Fibroblast of the conjunctiva (primary cell): ENCODE measurements around the gene PADI6.
"Not testable (repeated sequence)": the region's sequence is repeated elsewhere in the genome, so short reads cannot be mapped to it uniquely, and the experiment has no call there.

Experiments
- DNase-seq: peaks from one replicate; pipeline ENCODE4 v3.0.0-alpha.2; 2010; ENCODE audit warnings: low read depth

The PADI6 gene

DNA sequence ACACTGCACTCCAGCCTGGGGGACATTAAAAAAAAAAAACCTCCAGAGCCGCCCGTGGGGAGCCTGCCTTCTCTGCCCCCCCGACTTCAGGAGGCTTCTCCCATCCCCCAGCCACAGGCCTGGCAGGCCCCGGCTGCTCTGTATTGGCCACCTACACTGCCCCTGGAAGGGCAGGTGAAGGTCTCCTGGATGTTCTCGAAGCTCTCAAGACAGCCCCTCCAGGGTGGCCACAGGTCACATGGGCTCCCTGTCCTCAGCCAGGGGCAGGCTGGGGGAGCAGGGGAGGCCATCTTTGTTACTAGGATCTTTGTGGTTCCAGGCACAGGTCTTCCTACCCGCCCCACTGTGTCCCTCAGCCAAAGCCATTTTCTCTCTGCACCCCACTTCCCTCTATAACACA lies 32.8 kb downstream of the PADI6 start:
- no peak for DNase-seq

DNA sequence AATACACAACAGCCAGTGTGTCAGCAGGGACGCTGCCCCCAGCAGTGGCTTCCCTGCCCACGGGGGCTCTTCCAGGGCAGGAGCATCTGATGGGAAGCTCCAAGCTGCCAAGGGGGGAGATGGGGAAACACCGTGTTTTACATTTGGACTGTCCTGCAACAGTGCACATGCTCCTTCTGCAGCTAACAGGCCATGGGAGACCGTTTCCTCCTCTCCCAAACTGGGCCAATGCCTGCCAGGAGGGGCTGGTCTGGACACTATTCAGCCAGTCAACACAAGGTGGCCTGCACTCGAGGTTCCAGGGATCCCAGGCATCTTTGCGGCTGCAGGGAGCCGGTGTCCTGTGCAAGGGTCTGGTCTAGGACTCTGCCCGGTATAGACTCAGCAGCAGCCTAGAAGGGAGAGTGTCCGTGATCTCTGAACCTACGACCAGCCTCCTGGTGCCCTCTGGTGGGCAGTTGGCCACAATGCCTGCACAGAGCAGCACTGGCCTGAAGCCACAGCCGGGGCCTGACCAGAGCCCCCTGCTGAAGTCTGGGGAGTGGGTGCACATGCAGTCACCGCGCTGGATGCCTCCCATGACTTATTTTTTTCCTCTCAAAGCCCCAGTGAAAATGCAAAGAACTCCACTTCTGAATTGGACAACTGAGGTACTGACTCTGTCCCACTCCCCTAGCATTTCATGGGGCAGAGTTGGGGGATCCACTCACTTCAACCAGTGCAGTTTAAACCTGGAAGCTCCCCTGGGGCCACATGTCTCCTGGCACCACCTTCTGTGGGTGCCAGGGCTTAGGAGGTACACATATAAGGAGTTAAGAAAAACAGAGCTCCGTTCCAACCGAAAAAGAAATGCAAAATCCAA lies 34.1 kb downstream of the PADI6 start:
- DNase-seq, result peak; percentile 24

- DNase-seq, result not testable (repeated sequence)
Observed at GRCh38 chr1:17406760-17407475, 34.9 kb downstream of the PADI6 start.

GRCh38 chr1:17407786-17408514 lies 36.0 kb downstream of the PADI6 start:
- not testable (repeated sequence) for DNase-seq

- DNase-seq, result no peak
Observed at GRCh38 chr1:17409391-17409811, 37.4 kb downstream of the PADI6 start.

GRCh38 chr1:17412093-17412870 lies 40.3 kb downstream of the PADI6 start:
- DNase-seq, result no peak

DNA sequence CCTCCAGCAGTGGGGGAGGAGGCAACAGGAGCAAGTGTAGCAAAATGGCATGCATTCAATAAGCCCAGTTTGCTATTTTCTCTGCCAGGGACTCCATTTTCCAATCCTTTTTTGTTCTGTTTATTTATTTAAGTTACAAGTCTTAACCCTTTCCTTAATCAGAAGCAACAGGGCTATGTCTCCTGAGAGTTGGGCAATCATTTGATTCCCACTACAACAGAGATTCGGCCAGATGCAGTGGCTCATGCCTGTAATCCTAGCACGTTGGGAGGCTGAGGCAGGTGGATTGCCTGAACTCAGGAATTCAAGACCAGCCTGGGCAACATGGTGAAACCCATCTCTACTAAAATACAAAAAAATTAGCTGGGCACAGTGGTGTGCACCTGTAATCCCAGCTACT lies 42.0 kb downstream of the PADI6 start:
- peak; percentile 21 for DNase-seq

DNA sequence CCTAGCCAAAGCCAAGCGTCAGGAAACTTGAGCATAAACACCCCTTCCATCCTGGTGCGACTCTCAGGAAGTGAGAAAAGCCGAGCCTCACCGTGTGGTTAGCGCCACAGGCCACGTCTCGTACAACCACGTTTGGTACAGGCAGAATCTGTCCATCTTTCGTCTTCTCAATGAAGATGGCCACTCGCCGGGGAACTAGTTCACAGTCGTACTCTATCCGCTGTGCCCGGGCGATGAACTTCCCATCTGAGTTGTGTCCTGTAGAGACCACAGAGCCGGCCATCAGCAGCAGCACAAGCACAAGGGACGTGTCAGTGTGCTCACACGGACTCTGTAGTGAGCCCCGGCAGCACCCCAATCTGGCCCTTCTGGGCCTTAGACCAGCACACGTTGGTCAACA lies 44.4 kb downstream of the PADI6 start:
- DNase-seq, result no peak

- DNase-seq, result peak; percentile 31
Observed at GRCh38 chr1:17419626-17420328, 47.8 kb downstream of the PADI6 start.

DNA sequence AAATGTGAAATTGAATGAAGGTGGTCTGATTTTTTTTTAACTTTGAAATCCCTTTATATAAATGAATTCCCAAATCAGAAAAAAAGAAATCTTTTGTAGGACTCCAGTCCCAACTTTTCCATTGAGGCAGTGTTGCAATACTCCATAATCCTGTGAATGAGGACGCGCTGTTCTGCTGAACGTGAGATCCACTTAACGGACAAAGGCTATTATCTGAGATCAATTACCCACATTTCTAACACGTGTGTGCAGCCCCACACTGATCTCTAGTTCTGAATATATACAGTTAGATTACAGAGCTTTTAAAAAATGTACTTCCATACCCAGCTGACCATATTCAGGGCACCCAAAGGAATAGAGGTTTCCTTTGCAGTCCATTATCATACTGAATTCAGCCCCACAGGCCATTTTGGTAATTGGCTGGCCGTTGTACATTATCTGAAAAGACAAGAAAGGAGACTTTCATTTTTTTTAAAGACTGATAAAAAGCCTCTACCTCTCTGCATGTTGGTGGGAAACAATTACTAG lies 48.5 kb downstream of the PADI6 start:
- DNase-seq, result no peak

DNA sequence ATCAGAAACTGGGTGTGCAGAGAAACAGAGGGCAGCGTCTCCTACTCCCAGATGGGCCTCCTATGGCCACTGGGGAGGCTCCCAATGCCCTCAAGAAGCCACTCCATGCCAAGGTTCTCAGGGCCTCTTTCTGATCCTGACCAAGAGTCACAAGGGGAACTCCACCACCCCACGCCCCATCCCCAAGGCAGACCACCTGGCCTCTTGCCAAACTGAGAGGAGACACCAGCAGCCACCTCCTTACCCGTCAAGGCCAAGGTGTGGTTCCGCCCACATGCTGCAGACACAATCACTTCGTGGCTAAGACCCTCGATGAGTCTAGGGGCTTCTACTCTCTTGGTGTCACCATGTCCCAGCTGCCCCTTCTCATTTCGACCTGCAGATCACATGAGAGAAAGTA lies 50.5 kb downstream of the PADI6 start:
- DNase-seq, result no peak

- DNase-seq, result no peak
Observed at GRCh38 chr1:17423781-17424245, 51.8 kb downstream of the PADI6 start.

- DNase-seq, result no peak
Observed at GRCh38 chr1:17425806-17426600, 54.0 kb downstream of the PADI6 start.

GRCh38 chr1:17427696-17428660 lies 56.0 kb downstream of the PADI6 start:
- DNase-seq, result no peak

DNA sequence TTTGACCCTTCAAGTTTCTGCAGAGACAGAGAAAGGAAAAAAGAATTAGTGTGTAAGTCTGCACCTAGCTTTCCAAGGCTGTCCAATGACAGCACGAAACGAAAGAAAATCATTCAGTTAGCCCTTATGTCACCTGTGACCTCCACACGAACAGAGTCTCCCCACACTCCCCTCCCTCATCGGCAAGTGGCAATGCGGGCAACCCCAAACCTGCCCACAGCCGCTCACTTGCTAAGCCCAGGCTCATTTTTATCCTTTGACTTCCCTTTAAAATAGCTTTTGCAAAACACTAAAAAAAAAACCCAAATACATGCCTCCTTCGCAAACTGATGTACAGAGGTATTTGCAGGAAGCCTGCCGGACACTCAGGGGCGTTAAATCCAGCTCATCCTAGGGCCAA lies 57.2 kb downstream of the PADI6 start:
- no peak for DNase-seq

DNA sequence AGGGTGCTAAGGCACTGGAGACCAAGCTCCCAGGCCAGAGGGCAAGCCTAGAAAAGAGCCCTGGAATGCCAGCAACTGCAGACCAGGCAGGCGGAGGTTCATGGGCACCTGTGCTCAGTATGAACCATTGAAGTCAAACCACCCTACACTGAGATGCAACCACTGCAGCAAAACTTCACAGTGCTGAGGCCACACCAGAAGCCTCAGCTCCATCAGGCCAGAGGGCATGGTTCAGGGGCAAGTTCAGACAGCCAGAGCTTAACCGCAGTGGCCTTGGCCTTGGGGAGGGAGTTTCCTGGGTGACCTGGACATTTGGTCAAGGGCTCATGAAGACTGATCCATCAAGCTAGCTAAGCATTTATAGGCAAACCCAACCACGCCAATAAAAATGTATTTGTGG lies 60.4 kb downstream of the PADI6 start:
- DNase-seq, result no peak

DNA sequence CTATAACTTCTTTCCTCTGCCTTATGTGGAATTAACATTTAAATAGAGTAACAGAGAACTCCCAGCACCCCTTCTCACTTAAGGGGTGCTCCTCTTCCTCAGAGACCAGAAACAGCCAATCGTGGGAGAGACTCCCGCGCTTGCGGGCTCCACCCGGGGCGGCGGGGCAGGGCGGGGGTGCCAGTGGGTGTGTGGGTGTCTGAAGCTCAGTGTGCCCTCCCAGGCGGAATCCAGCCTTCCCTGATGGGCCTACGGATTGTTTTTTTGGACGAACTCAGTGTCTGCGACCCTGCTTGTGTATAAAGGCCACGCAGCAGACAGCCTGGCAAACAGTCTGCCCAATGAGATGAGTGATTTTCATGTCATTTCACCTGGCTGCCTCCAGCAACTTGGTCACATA lies 61.3 kb downstream of the PADI6 start:
- DNase-seq, result no peak

DNA sequence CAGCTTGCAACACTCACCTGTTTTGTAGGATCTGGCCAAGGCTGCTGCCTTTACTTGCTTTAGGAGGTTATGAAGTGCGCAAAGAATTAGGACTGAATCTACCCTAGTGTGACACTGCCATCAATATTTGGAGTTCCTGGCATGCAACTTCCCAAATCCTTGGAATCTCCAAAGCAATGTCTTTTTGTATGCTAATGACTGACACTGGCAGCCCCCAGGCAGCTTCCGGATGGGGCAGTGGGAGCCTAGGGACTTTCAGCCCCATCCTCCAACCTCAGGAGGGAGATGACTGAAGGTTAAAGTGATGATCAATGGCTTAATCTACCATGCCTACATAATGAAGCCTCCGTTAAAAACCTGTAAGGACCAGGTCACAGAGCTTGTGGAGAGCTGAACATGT lies 62.0 kb downstream of the PADI6 start:
- no peak for DNase-seq

DNA sequence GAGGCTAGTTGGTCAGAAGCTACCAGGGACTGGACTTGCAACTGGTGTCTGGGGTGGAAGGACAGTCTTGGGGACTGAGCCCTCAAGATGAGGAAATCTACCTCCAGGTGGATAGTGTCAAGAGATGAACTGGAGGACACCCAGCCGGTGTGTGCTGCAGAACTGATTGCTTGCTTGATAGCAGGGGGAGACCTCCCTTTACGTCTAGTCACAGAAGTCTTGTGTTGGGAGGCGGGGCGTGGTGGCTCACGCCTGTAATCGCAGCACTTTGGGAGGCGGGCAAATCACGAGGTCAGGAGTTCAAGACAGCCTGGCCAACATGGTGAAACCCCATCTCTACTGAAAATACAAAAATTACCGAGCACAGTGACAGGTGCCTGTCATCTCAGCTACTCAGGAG lies 62.6 kb downstream of the PADI6 start:
- no peak for DNase-seq
